SK-N-SH treated with all-trans-retinoic acid at 6 μM for 48 hours (cell line): ENCODE measurements around the gene ATP8B3.
"Not testable (repeated sequence)": the region's sequence is repeated elsewhere in the genome, so short reads cannot be mapped to it uniquely, and the experiment has no call there.

Experiments used
- ATAC-seq: fragments of 200-7000 bp; cut with Tn5 transposase; 3 replicates; pipeline ENCODE4 v1.9.1; 2020; ENCODE audit warnings: mild to moderate bottlenecking, moderate library complexity
- ARNTL ChIP-seq: fragments of 450-650 bp; formaldehyde crosslinking; IDR thresholded peaks from 2 replicates; pipeline ENCODE4 v1.5.0; 2020; ENCODE audit warnings: low read depth, mild to moderate bottlenecking, moderate library complexity, borderline replicate concordance
- BACH2 ChIP-seq: fragments of 250-450 bp; sonication (Bioruptor Pico); IDR thresholded peaks from 2 replicates; pipeline ENCODE4 v1.9.0; 2021; ENCODE audit warnings: mild to moderate bottlenecking, borderline replicate concordance
- CSDC2 ChIP-seq: fragments of 250-450 bp; sonication (Bioruptor Pico); IDR thresholded peaks from 2 replicates; pipeline ENCODE4 v1.5.0; 2020; ENCODE audit warnings: mild to moderate bottlenecking, moderate library complexity
- ESRRG ChIP-seq: fragments of 250-450 bp; sonication (Bioruptor Pico); IDR thresholded peaks from 2 replicates; pipeline ENCODE4 v1.6.1; 2021; ENCODE audit warnings: mild to moderate bottlenecking
- GLIS3 ChIP-seq: fragments of 250-450 bp; sonication (Bioruptor Pico); IDR thresholded peaks from 2 replicates; pipeline ENCODE4 v1.5.0; 2020; ENCODE audit warnings: mild to moderate bottlenecking, moderate library complexity
- ISL1 ChIP-seq: fragments of 250-450 bp; sonication (Bioruptor Pico); IDR thresholded peaks from 2 replicates; pipeline ENCODE4 v2.1.2; 2022; ENCODE audit warnings: mild to moderate bottlenecking, moderate library complexity
- PATZ1 ChIP-seq: fragments of 250-450 bp; sonication (Bioruptor Pico); IDR thresholded peaks from 2 replicates; pipeline ENCODE4 v1.8.0; 2020; ENCODE audit warnings: mild to moderate bottlenecking, moderate library complexity, borderline replicate concordance
- PPARA ChIP-seq: fragments of 250-450 bp; sonication (Bioruptor Pico); IDR thresholded peaks from 2 replicates; pipeline ENCODE4 v1.5.0; 2020; ENCODE audit warnings: mild to moderate bottlenecking, borderline replicate concordance
- SNAI2 ChIP-seq: fragments of 250-450 bp; sonication (Bioruptor Pico); IDR thresholded peaks from 2 replicates; pipeline ENCODE4 v1.5.0; 2020; ENCODE audit warnings: mild to moderate bottlenecking, moderate library complexity
- TCF4 ChIP-seq: fragments of 250-450 bp; sonication (Bioruptor Pico); IDR thresholded peaks from 2 replicates; pipeline ENCODE4 v1.8.0; 2021; ENCODE audit warnings: mild to moderate bottlenecking, moderate library complexity, borderline replicate concordance
- TOX ChIP-seq: fragments of 250-450 bp; sonication (Bioruptor Pico); IDR thresholded peaks from 2 replicates; pipeline ENCODE4 v1.8.0; 2021; ENCODE audit warnings: mild to moderate bottlenecking, moderate library complexity, borderline replicate concordance
- TSHZ2 ChIP-seq: fragments of 250-450 bp; sonication (Bioruptor Pico); IDR thresholded peaks from 2 replicates; pipeline ENCODE4 v1.5.0; 2020; ENCODE audit warnings: mild to moderate bottlenecking, moderate library complexity
- ZC3H10 ChIP-seq: fragments of 250-450 bp; sonication (Bioruptor Pico); IDR thresholded peaks from 2 replicates; pipeline ENCODE4 v1.5.1; 2021; ENCODE audit warnings: mild to moderate bottlenecking, moderate library complexity
- ZFP3 ChIP-seq: fragments of 250-450 bp; sonication (Bioruptor Pico); IDR thresholded peaks from 2 replicates; pipeline ENCODE4 v1.5.0; 2020; ENCODE audit warnings: mild to moderate bottlenecking, moderate library complexity
- ZFP30 ChIP-seq: fragments of 450-650 bp; formaldehyde crosslinking; IDR thresholded peaks from 2 replicates; pipeline ENCODE4 v1.5.0; 2022; ENCODE audit warnings: mild to moderate bottlenecking, moderate library complexity
- ZNF565 ChIP-seq: fragments of 450-650 bp; formaldehyde crosslinking; conservative IDR thresholded peaks from 2 replicates; pipeline ENCODE4 v1.5.0; 2020; ENCODE audit warnings: low read depth, mild to moderate bottlenecking, moderate library complexity
- ZNF70 ChIP-seq: fragments of 450-650 bp; formaldehyde crosslinking; IDR thresholded peaks from 2 replicates; pipeline ENCODE4 v1.5.0; 2020; ENCODE audit warnings: mild to moderate bottlenecking, moderate library complexity
- ZNF8 ChIP-seq: fragments of 450-650 bp; formaldehyde crosslinking; IDR thresholded peaks from 2 replicates; pipeline ENCODE4 v1.5.0; 2020; ENCODE audit warnings: mild to moderate bottlenecking, moderate library complexity
- TF ChIP-seq, protein P1 (sequence below): fragments of 250-450 bp; sonication (Bioruptor Pico); IDR thresholded peaks from 2 replicates; pipeline ENCODE4 v1.8.0; 2021; ENCODE audit warnings: low read depth, mild to moderate bottlenecking, moderate library complexity, borderline replicate concordance
- TF ChIP-seq, protein P2 (sequence below): fragments of 250-450 bp; sonication (Bioruptor Pico); IDR thresholded peaks from 2 replicates; pipeline ENCODE4 v1.5.1; 2020; ENCODE audit warnings: low read depth, mild to moderate bottlenecking, moderate library complexity

Gene ATP8B3

GRCh38 chr19:1762243-1763117 lies 49.6 kb downstream of the ATP8B3 start:
- TF ChIP-seq TSHZ2 (CRISPR knock-in tag) (no peak), CSDC2 (CRISPR knock-in tag) (no peak), PATZ1 (CRISPR knock-in tag) (no peak), TCF4 (no peak), PPARA (no peak), ISL1 (CRISPR knock-in tag) (no peak), ZC3H10 (no peak)
- ATAC-seq, result no peak

DNA sequence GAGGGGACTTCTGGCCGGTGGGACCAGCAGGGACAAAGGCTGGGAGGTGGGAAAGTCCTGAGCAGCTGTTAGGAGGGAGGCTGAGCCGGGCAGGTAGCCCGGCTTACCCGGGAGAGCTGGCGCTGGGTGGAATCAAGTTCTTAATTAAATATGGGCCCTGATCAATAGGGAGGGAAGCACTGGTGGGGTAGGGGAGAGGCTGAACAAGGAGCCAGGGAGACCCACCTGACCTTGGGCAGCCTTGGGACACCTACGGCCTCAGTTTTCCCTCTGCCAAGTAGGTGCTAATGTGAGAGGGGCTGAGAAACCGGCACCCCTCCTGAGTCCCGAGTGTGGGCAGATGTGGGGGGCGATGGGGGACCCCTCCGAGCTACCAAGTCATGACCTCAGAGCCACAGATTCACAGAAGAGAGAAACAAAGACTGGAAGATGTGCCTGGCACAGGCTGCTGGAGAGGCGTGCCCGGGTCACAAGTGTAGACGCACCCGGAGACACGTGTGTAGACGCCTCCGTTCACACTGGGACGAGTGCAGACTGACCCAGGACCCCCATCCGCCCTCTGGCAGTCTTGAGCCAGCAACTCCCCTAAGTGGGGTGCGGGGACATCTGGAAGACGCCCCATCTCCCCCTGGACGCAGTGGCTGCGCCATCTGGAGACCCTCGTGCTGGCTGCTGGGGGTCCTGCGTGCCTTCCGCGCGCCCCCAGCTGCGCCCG lies 50.4 kb downstream of the ATP8B3 start:
- no peak for TF ChIP-seq ESRRG
- no peak for TF ChIP-seq ZFP3
- no peak for TF ChIP-seq ISL1 (CRISPR knock-in tag)
- TF ChIP-seq ZNF565 (CRISPR knock-in tag), result no peak
- TF ChIP-seq ZC3H10, result no peak
- no peak for TF ChIP-seq ZFP30 (CRISPR knock-in tag)
- no peak for TF ChIP-seq TCF4
- TF ChIP-seq, protein P1, sequence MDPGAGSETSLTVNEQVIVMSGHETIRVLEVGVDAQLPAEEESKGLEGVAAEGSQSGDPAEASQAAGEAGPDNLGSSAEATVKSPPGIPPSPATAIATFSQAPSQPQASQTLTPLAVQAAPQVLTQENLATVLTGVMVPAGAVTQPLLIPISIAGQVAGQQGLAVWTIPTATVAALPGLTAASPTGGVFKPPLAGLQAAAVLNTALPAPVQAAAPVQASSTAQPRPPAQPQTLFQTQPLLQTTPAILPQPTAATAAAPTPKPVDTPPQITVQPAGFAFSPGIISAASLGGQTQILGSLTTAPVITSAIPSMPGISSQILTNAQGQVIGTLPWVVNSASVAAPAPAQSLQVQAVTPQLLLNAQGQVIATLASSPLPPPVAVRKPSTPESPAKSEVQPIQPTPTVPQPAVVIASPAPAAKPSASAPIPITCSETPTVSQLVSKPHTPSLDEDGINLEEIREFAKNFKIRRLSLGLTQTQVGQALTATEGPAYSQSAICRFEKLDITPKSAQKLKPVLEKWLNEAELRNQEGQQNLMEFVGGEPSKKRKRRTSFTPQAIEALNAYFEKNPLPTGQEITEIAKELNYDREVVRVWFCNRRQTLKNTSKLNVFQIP, result no peak
- TF ChIP-seq BACH2, result no peak
- TF ChIP-seq TSHZ2 (CRISPR knock-in tag), result no peak
- TF ChIP-seq GLIS3 (CRISPR knock-in tag), result no peak
- TF ChIP-seq SNAI2, result no peak
- TF ChIP-seq, protein P2, sequence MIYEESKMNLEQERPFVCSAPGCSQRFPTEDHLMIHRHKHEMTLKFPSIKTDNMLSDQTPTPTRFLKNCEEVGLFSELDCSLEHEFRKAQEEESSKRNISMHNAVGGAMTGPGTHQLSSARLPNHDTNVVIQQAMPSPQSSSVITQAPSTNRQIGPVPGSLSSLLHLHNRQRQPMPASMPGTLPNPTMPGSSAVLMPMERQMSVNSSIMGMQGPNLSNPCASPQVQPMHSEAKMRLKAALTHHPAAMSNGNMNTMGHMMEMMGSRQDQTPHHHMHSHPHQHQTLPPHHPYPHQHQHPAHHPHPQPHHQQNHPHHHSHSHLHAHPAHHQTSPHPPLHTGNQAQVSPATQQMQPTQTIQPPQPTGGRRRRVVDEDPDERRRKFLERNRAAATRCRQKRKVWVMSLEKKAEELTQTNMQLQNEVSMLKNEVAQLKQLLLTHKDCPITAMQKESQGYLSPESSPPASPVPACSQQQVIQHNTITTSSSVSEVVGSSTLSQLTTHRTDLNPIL, result no peak
- no peak for TF ChIP-seq CSDC2 (CRISPR knock-in tag)
- TF ChIP-seq TOX (CRISPR knock-in tag), result no peak
- no peak for TF ChIP-seq ZNF70
- TF ChIP-seq ZNF8 (CRISPR knock-in tag), result no peak
- TF ChIP-seq ARNTL (CRISPR knock-in tag), result no peak
- no peak for TF ChIP-seq PPARA
- TF ChIP-seq, all 23 proteins: peak for 0
- ATAC-seq, result no peak

DNA sequence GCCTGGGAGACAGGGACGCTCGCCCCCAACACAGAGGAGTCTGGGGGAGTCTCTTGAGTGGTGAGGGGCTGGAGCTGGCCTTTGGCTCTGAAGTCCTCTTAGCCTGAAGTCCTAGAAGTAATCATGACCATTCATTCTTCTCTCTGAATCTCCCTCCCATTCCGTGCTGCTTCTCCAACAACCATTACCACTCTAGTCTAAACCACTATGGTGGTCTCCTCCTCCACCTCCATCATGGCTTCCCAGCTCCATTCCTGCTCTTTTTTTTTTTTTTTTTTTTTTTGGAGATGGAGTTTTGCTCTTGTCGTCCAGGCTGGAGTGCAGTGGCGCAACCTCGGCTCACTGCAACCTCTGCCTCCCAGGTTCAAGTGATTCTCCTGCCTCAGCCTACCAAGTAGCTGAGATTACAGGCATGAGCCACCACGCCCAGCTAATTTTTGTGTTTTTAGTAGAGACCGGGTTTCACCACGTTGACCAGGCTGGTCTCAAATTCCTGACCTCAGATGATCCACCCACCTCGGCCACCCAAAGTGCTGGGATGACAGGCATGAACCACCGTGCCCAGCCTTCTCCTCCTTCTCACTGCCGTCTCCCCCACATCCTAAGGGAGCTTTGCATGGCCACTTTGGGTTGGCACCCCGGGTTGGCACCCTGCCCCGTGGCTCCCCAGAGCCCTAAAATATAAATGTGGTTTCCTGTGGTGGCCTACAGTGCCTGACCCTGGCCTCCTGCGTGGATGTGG lies 51.1 kb downstream of the ATP8B3 start:
- not testable (repeated sequence) for ATAC-seq
